H1 (cell line): ENCODE results near the gene CPM. TPM values are rescaled to one million over a fixed set of nuclear protein-coding genes. Genes with fewer than 3 reads are reported as not detected.
"Not testable (repeated sequence)": the region's sequence is repeated elsewhere in the genome, so short reads cannot be mapped to it uniquely, and the experiment has no call there.

Source experiments
- CTCF ChIA-PET: fragments of 300-600 bp; sonication (Branson Sonifier 250); formaldehyde crosslinking; loops from one replicate; lab custom pipeline; 2021; ENCODE audit not compliant: partially characterized antibody; lab: Charles Lee
- POLR2A ChIA-PET: fragments of 300-600 bp; sonication (Branson Sonifier 250); formaldehyde crosslinking; loops from one replicate; lab custom pipeline; 2021; ENCODE audit warnings: inconsistent platforms; ENCODE audit not compliant: partially characterized antibody; lab: Charles Lee
- DNase-seq, 2 experiments: peaks; one replicate each; pipeline versions ENCODE4 v3.0.0 to v3.0.0-alpha.2; 2010 to 2022; ENCODE audit warnings: low spot score in 2 of 2, low read depth in 1 of 2, mixed read lengths in 1 of 2
- FAIRE-seq: peaks from 2 replicates; lab custom pipeline; 2011; peaks lifted over from hg19 to GRCh38; lab: Jason Lieb, UNC
- H2AFZ ChIP-seq: 2 replicates; pipeline ENCODE4 v1.8.1; 2012; ENCODE audit warnings: low read length, inconsistent platforms
- H2AK5ac ChIP-seq: 2 replicates; pipeline ENCODE4 v1.6.1; 2013; ENCODE audit warnings: low read depth, low read length
- H2BK120ac ChIP-seq: replicated peaks from 2 replicates; pipeline ENCODE3; 2013; ENCODE audit warnings: low read depth, low read length, inconsistent platforms
- H2BK12ac ChIP-seq: 2 replicates; pipeline ENCODE4 v1.6.1; 2013; ENCODE audit warnings: low read depth, low read length
- H2BK15ac ChIP-seq: 2 replicates; pipeline ENCODE4 v1.6.1; 2013; ENCODE audit warnings: low read length
- H2BK20ac ChIP-seq: 2 replicates; pipeline ENCODE4 v1.6.1; 2013; ENCODE audit warnings: low read length
- H2BK5ac ChIP-seq: 2 replicates; pipeline ENCODE4 v1.6.1; 2013; ENCODE audit warnings: low read depth, low read length
- H3K14ac ChIP-seq: 2 replicates; pipeline ENCODE4 v1.6.1; 2013; ENCODE audit warnings: inconsistent platforms; ENCODE audit not compliant: insufficient read length
- H3K18ac ChIP-seq: 2 replicates; pipeline ENCODE4 v1.6.1; 2013; ENCODE audit warnings: low read length; ENCODE audit errors: extremely low read depth
- H3K23ac ChIP-seq: 2 replicates; pipeline ENCODE4 v1.6.1; 2013; ENCODE audit warnings: inconsistent platforms; ENCODE audit not compliant: insufficient read length
- H3K23me2 ChIP-seq: 2 replicates; pipeline ENCODE4 v1.6.1; 2013; ENCODE audit warnings: low read depth, low read length
- H3K27ac ChIP-seq: 2 replicates; pipeline ENCODE4 v1.6.1; 2011; ENCODE audit warnings: low read depth, low read length, inconsistent platforms
- H3K27me3 ChIP-seq, 4 experiments: replicated peaks in 1 of 4; 1 replicate in 1 of 4; 2 replicates in 3 of 4; pipeline versions ENCODE4 v1.6.1 to v1.8.1; 2011 to 2013; ENCODE audit warnings: low read length in 3 of 4, mild to moderate bottlenecking in 3 of 4, inconsistent platforms in 2 of 4, mixed read lengths in 2 of 4, moderate library complexity in 1 of 4; ENCODE audit not compliant: control insufficient read depth in 3 of 4, insufficient read depth in 3 of 4; ENCODE audit errors: extremely low read depth in 1 of 4
- H3K36me3 ChIP-seq, 4 experiments: 2 replicates each; pipeline versions ENCODE4 v1.6.1 to v1.8.1; 2011 to 2013; ENCODE audit warnings: mild to moderate bottlenecking in 4 of 4, low read length in 3 of 4, moderate library complexity in 2 of 4, control low read depth in 1 of 4, inconsistent platforms in 1 of 4; ENCODE audit not compliant: insufficient read depth in 4 of 4, control insufficient read depth in 2 of 4
- H3K4ac ChIP-seq: replicated peaks from 2 replicates; pipeline ENCODE3; 2013; ENCODE audit warnings: low read length, low read depth, mixed read lengths, inconsistent platforms; ENCODE audit not compliant: insufficient read length
- H3K4me1 ChIP-seq, 4 experiments: replicated peaks in 1 of 4; 1 replicate in 1 of 4; 2 replicates in 3 of 4; pipeline versions ENCODE4 v1.6.1 to v1.8.1; 2011 to 2013; ENCODE audit warnings: low read length in 3 of 4, inconsistent platforms in 2 of 4, mixed read lengths in 1 of 4; ENCODE audit not compliant: insufficient read depth in 4 of 4, control insufficient read depth in 3 of 4
- H3K4me2 ChIP-seq, 2 experiments: 2 replicates each; pipeline versions ENCODE4 v1.6.1 to v1.8.1; 2011 to 2013; ENCODE audit warnings: low read depth in 2 of 2, low read length in 2 of 2, control low read depth in 1 of 2, inconsistent platforms in 1 of 2, mild to moderate bottlenecking in 1 of 2; ENCODE audit not compliant: insufficient read depth in 1 of 2
- H3K4me3 ChIP-seq, 4 experiments: fragments of 200-600, 300-600 bp in 1 of 4; sonication (generic), shearing (Covaris generic), sonication (Bioruptor Twin) in 1 of 4; 2 replicates each; pipeline versions ENCODE4 v1.5.1 to v1.8.1; 2011 to 2016; ENCODE audit warnings: low read length in 4 of 4, low read depth in 3 of 4, control low read depth in 2 of 4, inconsistent platforms in 2 of 4, mild to moderate bottlenecking in 2 of 4, mixed read lengths in 1 of 4, moderate library complexity in 1 of 4; ENCODE audit not compliant: insufficient read depth in 2 of 4; ENCODE audit errors: extremely low read depth in 1 of 4
- H3K56ac ChIP-seq: replicated peaks from 2 replicates; pipeline ENCODE3; 2013; ENCODE audit warnings: low read depth, mild to moderate bottlenecking, mixed read lengths, low read length, inconsistent platforms; ENCODE audit not compliant: insufficient read length
- H3K79me1 ChIP-seq: 2 replicates; pipeline ENCODE4 v1.6.1; 2013; ENCODE audit warnings: low read depth, low read length, control low read depth
- H3K79me2 ChIP-seq, 2 experiments: 2 replicates each; pipeline versions ENCODE4 v1.6.1 to v1.8.1; 2012 to 2013; ENCODE audit warnings: low read length in 2 of 2, mild to moderate bottlenecking in 2 of 2, inconsistent platforms in 1 of 2; ENCODE audit not compliant: insufficient read depth in 2 of 2, control insufficient read depth in 1 of 2
- H3K9ac ChIP-seq, 4 experiments: replicated peaks in 1 of 4; 1 replicate in 1 of 4; 2 replicates in 3 of 4; pipeline versions ENCODE4 v1.6.1 to v1.8.1; 2011 to 2013; ENCODE audit warnings: low read depth in 3 of 4, low read length in 3 of 4, control low read depth in 2 of 4, mild to moderate bottlenecking in 2 of 4, moderate library complexity in 2 of 4, inconsistent platforms in 1 of 4; ENCODE audit errors: extremely low read depth in 1 of 4
- H3K9me3 ChIP-seq, 2 experiments: 2 replicates each; pipeline versions ENCODE4 v1.6.1 to v1.8.1; 2012 to 2013; ENCODE audit warnings: mild to moderate bottlenecking in 2 of 2, moderate library complexity in 2 of 2, control low read depth in 1 of 2, inconsistent platforms in 1 of 2, low read depth in 1 of 2, low read length in 1 of 2, mixed read lengths in 1 of 2; ENCODE audit not compliant: insufficient read depth in 2 of 2
- H4K20me1 ChIP-seq, 2 experiments: replicated peaks in 1 of 2; 2 replicates each; pipeline versions ENCODE3 to v1.8.1; 2011 to 2013; ENCODE audit warnings: inconsistent platforms in 2 of 2, low read length in 2 of 2, mild to moderate bottlenecking in 1 of 2; ENCODE audit not compliant: insufficient read depth in 2 of 2, control insufficient read depth in 1 of 2
- H4K5ac ChIP-seq: 2 replicates; pipeline ENCODE4 v1.6.1; 2013; ENCODE audit warnings: low read length, low read depth, mixed read lengths, inconsistent platforms; ENCODE audit not compliant: insufficient read length
- H4K8ac ChIP-seq: 2 replicates; pipeline ENCODE4 v1.8.0; 2013; ENCODE audit warnings: mild to moderate bottlenecking, moderate library complexity, low read length, inconsistent platforms; ENCODE audit not compliant: insufficient read depth; ENCODE audit errors: extremely low read depth
- H4K91ac ChIP-seq: replicated peaks from 2 replicates; pipeline ENCODE3; 2013; ENCODE audit warnings: low read length, mixed read lengths, inconsistent platforms; ENCODE audit not compliant: insufficient read length
- WGBS, 2 experiments: shearing (Covaris generic) in 1 of 2; methylation state at CpG; one replicate each; pipeline versions ENCODE4 v1.1.6 to v1.1.7; 2013 to 2015; ENCODE audit warnings: low lambda C conversion rate in 2 of 2, mixed read lengths in 2 of 2, inconsistent platforms in 1 of 2, low coverage in 1 of 2, missing lambda C conversion rate in 1 of 2; ENCODE audit not compliant: insufficient replicate concordance in 2 of 2, insufficient coverage in 1 of 2, insufficient read length in 1 of 2; ENCODE audit errors: extremely low coverage in 1 of 2, missing lambda C conversion rate in 1 of 2; 5-methylcytosine and 5-hydroxymethylcytosine counted together
- polyA plus RNA-seq, 7 experiments: library from polyadenylated mRNA; depleted of rRNA in 3 of 7; stranded (reverse) in 5 of 7; unstranded in 2 of 7; fragments of >200 nt in 5 of 7; fragments of 200-250 nt in 2 of 7; gene quantifications; 1 replicate in 5 of 7; 2 replicates in 1 of 7; 4 replicates in 1 of 7; pipeline versions ENCODE4 v1.2.1 to v1.2.3, GENCODE V29; 2011 to 2013; ENCODE audit warnings: missing spikeins in 2 of 7, mixed read lengths in 2 of 7
- total RNA-seq: library from RNA; stranded (reverse); fragmentation: NEBNext Ultra II Directional; extraction: Animal tissue kit (Norgen Biotek cat#: 25700); gene quantifications from 2 replicates; pipeline ENCODE4 v1.2.1, GENCODE V29; 2021

Gene CPM
- total and polyA plus RNA-seq, 2 of the 8 experiments (the other 6 are each of a cell fraction or from before 2014, with no cell fraction given) = 0.33 to 3.1 TPM

- CTCF ChIA-PET = interaction anchor here (1.2 kb wide), 1 partner anchor 20 kb away, joined by 4 read pairs; no protein-coding TSS in a partner anchor
- H4K8ac ChIP-seq, H2BK15ac ChIP-seq, H4K5ac ChIP-seq, H3K14ac ChIP-seq, H3K18ac ChIP-seq, H2BK20ac ChIP-seq, H3K27ac ChIP-seq, H3K4ac ChIP-seq, H3K23me2 ChIP-seq, H3K9ac ChIP-seq, H4K91ac ChIP-seq, H3K4me2 ChIP-seq, H4K20me1 ChIP-seq, H2BK12ac ChIP-seq, H2BK5ac ChIP-seq, H3K56ac ChIP-seq, H3K79me1 ChIP-seq, H3K27me3 ChIP-seq, H3K9me3 ChIP-seq, H2AK5ac ChIP-seq, H3K4me1 ChIP-seq, H2BK120ac ChIP-seq, H3K23ac ChIP-seq, DNase-seq, H2AFZ ChIP-seq, FAIRE-seq: not testable (repeated sequence)
- Histone ChIP-seq H3K79me2 (peaks cover 4 to 62% of the 10 kb centered on the region in 2 experiments), H3K4me3 (peak overlapping the region; percentile 92 to 97 (median 94); a peak in 7 of 8 replicates), H3K36me3 (peaks cover 4 to 49% (median 24%) of the 10 kb centered on the region in 4 experiments)
- 94% methylated on average over 13 of the region's 13 CpGs; no CpG with 5 or more reads in 1 of the 2 experiments for WGBS, 2 experiments
- POLR2A ChIA-PET = interaction anchor here (1.4 kb wide), 1 partner anchor 69 kb away, joined by 3 read pairs; no protein-coding TSS in a partner anchor
Measured at GRCh38 chr12:68810027-68810389, 123.0 kb downstream of the CPM start.
